ENCODE results near the gene FADS2.

Gene FADS2

GRCh38 chr11:61860054-61860903 lies 32.2 kb downstream of the FADS2 start:
- no peak for DNase-seq
- intact Hi-C loops (cut with DNase I) = no loop called here

- intact Hi-C loops (cut with DNase I) = no loop called here
- no peak for DNase-seq
Observed at GRCh38 chr11:61861634-61862033, 33.5 kb downstream of the FADS2 start.

- intact Hi-C loops (cut with DNase I) = no loop called here
Observed at GRCh38 chr11:61862714-61863547, 34.8 kb downstream of the FADS2 start.

GRCh38 chr11:61863548-61864081 lies 35.5 kb downstream of the FADS2 start:
- intact Hi-C loops (cut with DNase I) = no loop called here

More at GRCh38 chr11:61862714-61863547, 34.8 kb downstream of the FADS2 start:
- DNase-seq = no peak

GRCh38 chr11:61864814-61865775 lies 37.0 kb downstream of the FADS2 start:
- DNase-seq = no peak
- intact Hi-C loops (cut with DNase I) = no loop called here

More at GRCh38 chr11:61863548-61864081, 35.5 kb downstream of the FADS2 start:
- DNase-seq = no peak

- no peak for DNase-seq
- intact Hi-C loops (cut with DNase I) = no loop called here
Observed at GRCh38 chr11:61866231-61866957, 38.3 kb downstream of the FADS2 start.

GRCh38 chr11:61866958-61867343 lies 38.9 kb downstream of the FADS2 start:
- intact Hi-C loops (cut with DNase I) = no loop called here

GRCh38 chr11:61868571-61869428 lies 40.7 kb downstream of the FADS2 start:
- no peak for DNase-seq
- intact Hi-C loops (cut with DNase I) = no loop called here

More at GRCh38 chr11:61866958-61867343, 38.9 kb downstream of the FADS2 start:
- DNase-seq = no peak

- no peak for DNase-seq
- intact Hi-C loops (cut with DNase I) = no loop called here
Observed at GRCh38 chr11:61869429-61869707, 41.3 kb downstream of the FADS2 start.

- peak in 1 of 42 donors; percentile 21 for DNase-seq
- intact Hi-C loops (cut with DNase I) = no loop called here
Observed at GRCh38 chr11:61869708-61870451, 41.8 kb downstream of the FADS2 start.

- intact Hi-C loops (cut with DNase I) = no loop called here
- no peak for DNase-seq
Observed at GRCh38 chr11:61870541-61871031, 42.5 kb downstream of the FADS2 start.

GRCh38 chr11:61871158-61871597 lies 43.1 kb downstream of the FADS2 start:
- DNase-seq = peak; percentile 71 to 94 (median 87)
- intact Hi-C loops (cut with DNase I) = no loop called here

- intact Hi-C loops (cut with DNase I) = no loop called here
- DNase-seq = no peak
Observed at GRCh38 chr11:61872935-61873565, 45.0 kb downstream of the FADS2 start.

- intact Hi-C loops (cut with DNase I) = no loop called here
- DNase-seq = no peak
Observed at GRCh38 chr11:61873588-61874376, 45.7 kb downstream of the FADS2 start.

GRCh38 chr11:61874377-61874809 lies 46.3 kb downstream of the FADS2 start:
- intact Hi-C loops (cut with DNase I) = no loop called here
- DNase-seq = no peak
